RWPE2 (cell line): ENCODE data around the gene NDRG2.

ENCODE experiments used
- ATAC-seq: fragments of 200-7000 bp; cut with Tn5 transposase; 3 replicates; pipeline ENCODE4 v1.9.1; 2021; ENCODE audit warnings: low read depth
- DNase-seq: peaks from one replicate; pipeline ENCODE4 v3.0.0-alpha.2; 2020; ENCODE audit warnings: low spot score
- H3K27ac ChIP-seq: fragments of 450-650 bp; 2 replicates; pipeline ENCODE4 v1.5.1; 2017; ENCODE audit warnings: mild to moderate bottlenecking; ENCODE audit not compliant: poor library complexity, severe bottlenecking
- H3K27me3 ChIP-seq: fragments of 250-450 bp; sonication (Bioruptor Pico); 2 replicates; pipeline ENCODE4 v1.5.1; 2021; ENCODE audit warnings: mild to moderate bottlenecking, moderate library complexity; ENCODE audit not compliant: insufficient read depth, poor library complexity, severe bottlenecking
- H3K36me3 ChIP-seq: fragments of 250-450 bp; sonication (Bioruptor Pico); 2 replicates; pipeline ENCODE4 v1.5.1; 2020; ENCODE audit warnings: low read depth, mild to moderate bottlenecking, moderate library complexity
- H3K4me1 ChIP-seq: fragments of 250-450 bp; sonication (Bioruptor Pico); 2 replicates; pipeline ENCODE4 v1.5.1; 2021; ENCODE audit warnings: mild to moderate bottlenecking, moderate library complexity; ENCODE audit not compliant: insufficient read depth, poor library complexity, severe bottlenecking
- H3K4me3 ChIP-seq: fragments of 250-450 bp; sonication (Bioruptor Pico); 2 replicates; pipeline ENCODE4 v1.5.1; 2021; ENCODE audit warnings: mild to moderate bottlenecking, moderate library complexity; ENCODE audit not compliant: severe bottlenecking
- H3K9me3 ChIP-seq: fragments of 250-450 bp; sonication (Bioruptor Pico); 2 replicates; pipeline ENCODE4 v1.5.1; 2021; ENCODE audit warnings: mild to moderate bottlenecking, moderate library complexity; ENCODE audit not compliant: severe bottlenecking
- TF ChIP-seq, protein P1 (sequence below): fragments of 450-650 bp; IDR thresholded peaks from one replicate; pipeline ENCODE4 v1.5.1; 2017; ENCODE audit warnings: mild to moderate bottlenecking, moderate library complexity; ENCODE audit not compliant: poor library complexity, severe bottlenecking

The NDRG2 gene

GRCh38 chr14:20996521-20996920 is 28.3 kb downstream of the NDRG2 start:
- H3K36me3 ChIP-seq, result peaks cover 54% of the 10 kb centered on the region

GRCh38 chr14:20989787-20990600 is 34.9 kb downstream of the NDRG2 start, which contains the start of gene METTL17:
TSS of gene METTL17 (plus strand) at chr14:20989980. CDS start at chr14:20990003, 23 bp downstream.
- peak within 1 kb of the TSS; percentile 78 for H3K27ac ChIP-seq
- H3K36me3 ChIP-seq, result peaks cover 48% of the 10 kb centered on the region
- H3K27me3 ChIP-seq, result no peaks in the 10 kb centered on the region
- ATAC-seq, result peak; percentile 88
- peak; percentile 97 for DNase-seq
- peaks cover 37% of the 10 kb centered on the region for H3K4me1 ChIP-seq
- H3K4me3 ChIP-seq, result peak within 1 kb of the TSS; percentile 89
- no peaks in the 10 kb centered on the region for H3K9me3 ChIP-seq
- TF ChIP-seq, protein P1, sequence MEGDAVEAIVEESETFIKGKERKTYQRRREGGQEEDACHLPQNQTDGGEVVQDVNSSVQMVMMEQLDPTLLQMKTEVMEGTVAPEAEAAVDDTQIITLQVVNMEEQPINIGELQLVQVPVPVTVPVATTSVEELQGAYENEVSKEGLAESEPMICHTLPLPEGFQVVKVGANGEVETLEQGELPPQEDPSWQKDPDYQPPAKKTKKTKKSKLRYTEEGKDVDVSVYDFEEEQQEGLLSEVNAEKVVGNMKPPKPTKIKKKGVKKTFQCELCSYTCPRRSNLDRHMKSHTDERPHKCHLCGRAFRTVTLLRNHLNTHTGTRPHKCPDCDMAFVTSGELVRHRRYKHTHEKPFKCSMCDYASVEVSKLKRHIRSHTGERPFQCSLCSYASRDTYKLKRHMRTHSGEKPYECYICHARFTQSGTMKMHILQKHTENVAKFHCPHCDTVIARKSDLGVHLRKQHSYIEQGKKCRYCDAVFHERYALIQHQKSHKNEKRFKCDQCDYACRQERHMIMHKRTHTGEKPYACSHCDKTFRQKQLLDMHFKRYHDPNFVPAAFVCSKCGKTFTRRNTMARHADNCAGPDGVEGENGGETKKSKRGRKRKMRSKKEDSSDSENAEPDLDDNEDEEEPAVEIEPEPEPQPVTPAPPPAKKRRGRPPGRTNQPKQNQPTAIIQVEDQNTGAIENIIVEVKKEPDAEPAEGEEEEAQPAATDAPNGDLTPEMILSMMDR, result peak; percentile 78

More at GRCh38 chr14:20996521-20996920, 28.3 kb downstream of the NDRG2 start:
- Histone ChIP-seq H3K27me3 (no peaks in the 10 kb centered on the region), H3K4me3 (no peak overlapping the region), H3K9me3 (no peaks in the 10 kb centered on the region), H3K27ac (no peak overlapping the region), H3K4me1 (peaks cover 9% of the 10 kb centered on the region)
- no peak for ATAC-seq
- no peak for DNase-seq
- TF ChIP-seq, protein P1, result no peak

- peak overlapping the region; percentile 78 for H3K27ac ChIP-seq
- peaks cover 42% of the 10 kb centered on the region for H3K36me3 ChIP-seq
- no peak for ATAC-seq
- H3K9me3 ChIP-seq, result no peaks in the 10 kb centered on the region
- TF ChIP-seq, protein P1, result no peak
- DNase-seq, result no peak
- H3K4me1 ChIP-seq, result peaks cover 37% of the 10 kb centered on the region
- peak overlapping the region; percentile 89 for H3K4me3 ChIP-seq
- H3K27me3 ChIP-seq, result no peaks in the 10 kb centered on the region
Measured at GRCh38 chr14:20989471-20989786, 35.4 kb downstream of the NDRG2 start.

DNA sequence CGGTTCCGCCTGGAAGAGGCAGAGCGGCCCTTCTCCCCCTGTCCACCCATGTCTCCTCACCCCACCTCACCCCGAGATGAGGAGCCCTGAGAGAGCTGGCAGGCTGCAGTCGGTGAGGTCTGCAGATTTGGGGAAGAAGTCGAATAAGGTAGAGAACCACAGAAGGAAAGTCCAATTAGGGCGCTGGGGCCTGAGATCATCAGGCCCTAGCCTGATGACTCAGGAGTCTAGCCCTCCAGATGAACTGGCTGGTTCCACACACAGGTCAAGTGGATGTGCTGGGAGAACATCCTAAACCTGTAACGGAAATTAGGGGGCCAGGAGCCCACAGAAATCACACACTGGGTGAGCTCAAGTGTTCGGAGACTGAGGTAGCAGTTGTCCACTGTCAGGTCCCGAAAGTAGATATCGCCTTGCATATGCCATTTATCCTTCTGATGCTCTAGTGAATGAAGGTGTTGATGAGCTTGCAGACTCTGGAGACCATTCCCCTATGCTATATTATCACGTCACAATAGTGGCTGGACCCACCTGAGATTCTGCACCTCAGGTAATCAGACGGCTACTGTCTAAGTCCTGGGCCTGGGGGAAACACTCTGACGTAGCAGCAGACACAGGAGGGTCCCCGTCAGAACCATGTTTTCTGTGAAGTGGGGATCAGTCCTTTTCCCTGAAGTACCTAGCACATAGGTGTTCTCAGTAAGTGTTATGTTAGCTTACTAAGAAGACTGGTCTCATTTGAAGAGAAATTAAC is 36.0 kb downstream of the NDRG2 start:
- peak overlapping the region; percentile 78 for H3K27ac ChIP-seq
- no peak for DNase-seq

More for the DNA sequence above, 36.0 kb downstream of the NDRG2 start:
- H3K9me3 ChIP-seq, result no peaks in the 10 kb centered on the region
- peaks cover 37% of the 10 kb centered on the region for H3K36me3 ChIP-seq
- TF ChIP-seq, protein P1, result no peak
- H3K4me1 ChIP-seq, result peaks cover 37% of the 10 kb centered on the region
- peak overlapping the region; percentile 89 for H3K4me3 ChIP-seq
- ATAC-seq, result no peak
- no peaks in the 10 kb centered on the region for H3K27me3 ChIP-seq
